A673 (cell line): Measurements from ENCODE around the gene VAPA.

Experiments
- EZH2 ChIP-seq: fragments of 200-600 bp; sonication (generic); IDR thresholded peaks from 2 replicates; pipeline ENCODE4 v1.6.1; 2017; ENCODE audit warnings: borderline replicate concordance, low read depth, mild to moderate bottlenecking, mixed read lengths, antibody characterized with exemption, low read length; ENCODE audit not compliant: poor library complexity, severe bottlenecking
- TF ChIP-seq, protein P1 (sequence below): fragments of 300-800, 200-600 bp; sonication (generic); conservative IDR thresholded peaks from 2 replicates; pipeline ENCODE4 v1.5.1; 2017; ENCODE audit warnings: low read depth, mild to moderate bottlenecking, antibody characterized with exemption, low read length, moderate library complexity, mixed read lengths

DNA sequence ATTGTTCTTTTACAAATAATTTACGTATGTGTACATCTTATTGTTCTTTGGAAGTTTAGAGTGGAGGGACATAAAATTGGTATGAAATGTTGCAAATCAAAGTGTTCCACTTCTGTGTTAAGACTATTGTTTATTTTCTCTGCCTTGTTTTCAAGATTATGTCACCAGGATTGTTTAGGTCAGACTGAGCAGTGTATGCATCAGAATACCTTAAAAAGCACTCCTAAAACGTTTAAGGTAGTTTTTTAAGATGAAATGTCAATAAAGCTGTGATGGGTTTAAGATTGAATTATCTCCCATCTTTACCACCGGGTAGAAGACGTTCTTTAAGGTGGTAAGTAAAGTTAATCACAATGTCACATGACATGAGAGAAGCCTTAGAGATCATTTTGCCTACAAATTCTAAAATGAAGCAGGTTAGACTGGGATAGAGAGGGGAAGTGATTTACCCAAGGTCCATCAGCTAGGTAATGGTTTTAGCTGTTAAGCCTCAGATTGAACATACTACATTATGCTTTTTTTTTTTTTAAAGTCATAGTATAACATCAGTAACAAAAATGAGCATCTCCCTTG is 10.6 kb downstream of the VAPA start:
- TF ChIP-seq, protein P1, sequence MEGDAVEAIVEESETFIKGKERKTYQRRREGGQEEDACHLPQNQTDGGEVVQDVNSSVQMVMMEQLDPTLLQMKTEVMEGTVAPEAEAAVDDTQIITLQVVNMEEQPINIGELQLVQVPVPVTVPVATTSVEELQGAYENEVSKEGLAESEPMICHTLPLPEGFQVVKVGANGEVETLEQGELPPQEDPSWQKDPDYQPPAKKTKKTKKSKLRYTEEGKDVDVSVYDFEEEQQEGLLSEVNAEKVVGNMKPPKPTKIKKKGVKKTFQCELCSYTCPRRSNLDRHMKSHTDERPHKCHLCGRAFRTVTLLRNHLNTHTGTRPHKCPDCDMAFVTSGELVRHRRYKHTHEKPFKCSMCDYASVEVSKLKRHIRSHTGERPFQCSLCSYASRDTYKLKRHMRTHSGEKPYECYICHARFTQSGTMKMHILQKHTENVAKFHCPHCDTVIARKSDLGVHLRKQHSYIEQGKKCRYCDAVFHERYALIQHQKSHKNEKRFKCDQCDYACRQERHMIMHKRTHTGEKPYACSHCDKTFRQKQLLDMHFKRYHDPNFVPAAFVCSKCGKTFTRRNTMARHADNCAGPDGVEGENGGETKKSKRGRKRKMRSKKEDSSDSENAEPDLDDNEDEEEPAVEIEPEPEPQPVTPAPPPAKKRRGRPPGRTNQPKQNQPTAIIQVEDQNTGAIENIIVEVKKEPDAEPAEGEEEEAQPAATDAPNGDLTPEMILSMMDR, result no peak
- no peak for TF ChIP-seq EZH2
